GM23338 (cell line): Measurements from ENCODE around the gene GNAI2. TPM values are rescaled to one million over a fixed set of nuclear protein-coding genes. Genes with fewer than 3 reads are reported as not detected.

Experiments
- CREB1 ChIP-seq: fragments of 250-450 bp; sonication (Bioruptor Pico); IDR thresholded peaks from 2 replicates; pipeline ENCODE4 v1.5.0; 2020; ENCODE audit warnings: low read depth, mild to moderate bottlenecking, moderate library complexity
- EZH2 ChIP-seq: fragments of 200-600 bp; sonication (generic); IDR thresholded peaks from one replicate; pipeline ENCODE4 v1.8.0; 2017; ENCODE audit warnings: antibody characterized with exemption, mild to moderate bottlenecking, low read depth; ENCODE audit not compliant: unreplicated experiment
- EZH2phosphoT487 ChIP-seq: fragments of 200-600 bp; sonication (generic); IDR thresholded peaks from one replicate; pipeline ENCODE4 v1.8.1; 2018; ENCODE audit warnings: antibody characterized with exemption; ENCODE audit not compliant: unreplicated experiment
- JUNB ChIP-seq: IDR thresholded peaks from one replicate; pipeline ENCODE4 v1.6.1; 2016; ENCODE audit warnings: antibody characterized with exemption; ENCODE audit not compliant: unreplicated experiment
- POLR2AphosphoS5 ChIP-seq: IDR thresholded peaks from 2 replicates; pipeline ENCODE4 v1.6.1; 2016; ENCODE audit warnings: antibody characterized with exemption, low read depth
- STAT1 ChIP-seq: IDR thresholded peaks from one replicate; pipeline ENCODE4 v1.6.1; 2016; ENCODE audit warnings: antibody characterized with exemption; ENCODE audit not compliant: unreplicated experiment
- ZNF114 ChIP-seq: fragments of 250-450 bp; sonication (Bioruptor Pico); IDR thresholded peaks from 2 replicates; pipeline ENCODE4 v1.5.0; 2020; ENCODE audit warnings: mild to moderate bottlenecking, moderate library complexity
- ZNF331 ChIP-seq: fragments of 250-450 bp; sonication (Bioruptor Pico); IDR thresholded peaks from 2 replicates; pipeline ENCODE4 v1.5.0; 2020; ENCODE audit warnings: low read depth, mild to moderate bottlenecking, moderate library complexity
- polyA plus RNA-seq: library from polyadenylated mRNA; unstranded; fragments of >200 nt; fragmentation: Nextera tagmentation; extraction: Ambion mirVana; gene quantifications from 2 replicates; pipeline ENCODE4 v1.2.1, GENCODE V29; 2016
- total RNA-seq: library from RNA; depleted of rRNA; stranded (reverse); fragments of >200 nt; shearing (Covaris generic); gene quantifications from 2 replicates; pipeline ENCODE4 v1.2.3, GENCODE V29; 2014
- TF ChIP-seq, protein P1 (sequence below): fragments of 250-450 bp; sonication (Bioruptor Pico); IDR thresholded peaks from 2 replicates; pipeline ENCODE4 v1.5.0; 2020; ENCODE audit warnings: mild to moderate bottlenecking, moderate library complexity
- TF ChIP-seq, protein P2 (sequence below), 2 experiments: fragments of 200-600 bp in 1 of 2; sonication (generic) in 1 of 2; conservative IDR thresholded peaks; 2 replicates each; pipeline versions ENCODE4 v1.5.1 to v1.6.1; 2016 to 2017; ENCODE audit warnings: antibody characterized with exemption in 2 of 2, low read depth in 2 of 2, mild to moderate bottlenecking in 2 of 2, moderate library complexity in 1 of 2

GNAI2 gene
- total and polyA plus RNA-seq, 2 experiments from 2014 or later = 138 to 153 TPM

DNA sequence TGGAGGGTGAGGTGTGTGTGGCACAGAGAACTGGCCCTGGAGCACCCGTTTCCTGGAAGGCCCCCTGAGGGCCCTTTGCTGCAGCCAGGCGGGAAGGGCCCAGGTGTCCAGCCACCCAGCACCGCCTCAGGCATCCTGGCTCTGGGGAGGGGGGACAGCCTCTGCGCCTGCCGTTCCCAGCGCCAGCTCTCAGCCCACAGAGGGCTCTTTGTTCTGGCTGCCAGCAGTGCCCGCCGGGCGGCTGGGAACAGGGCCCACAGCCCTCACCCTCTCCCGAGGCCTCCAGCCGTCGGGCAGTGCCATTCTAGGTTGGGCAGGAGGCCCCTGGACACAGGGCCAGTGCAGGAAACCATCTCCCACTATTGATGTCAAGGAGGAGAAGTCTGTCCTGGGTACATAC is 22.6 kb upstream of the GNAI2 start (continued):
- TF ChIP-seq, protein P1, sequence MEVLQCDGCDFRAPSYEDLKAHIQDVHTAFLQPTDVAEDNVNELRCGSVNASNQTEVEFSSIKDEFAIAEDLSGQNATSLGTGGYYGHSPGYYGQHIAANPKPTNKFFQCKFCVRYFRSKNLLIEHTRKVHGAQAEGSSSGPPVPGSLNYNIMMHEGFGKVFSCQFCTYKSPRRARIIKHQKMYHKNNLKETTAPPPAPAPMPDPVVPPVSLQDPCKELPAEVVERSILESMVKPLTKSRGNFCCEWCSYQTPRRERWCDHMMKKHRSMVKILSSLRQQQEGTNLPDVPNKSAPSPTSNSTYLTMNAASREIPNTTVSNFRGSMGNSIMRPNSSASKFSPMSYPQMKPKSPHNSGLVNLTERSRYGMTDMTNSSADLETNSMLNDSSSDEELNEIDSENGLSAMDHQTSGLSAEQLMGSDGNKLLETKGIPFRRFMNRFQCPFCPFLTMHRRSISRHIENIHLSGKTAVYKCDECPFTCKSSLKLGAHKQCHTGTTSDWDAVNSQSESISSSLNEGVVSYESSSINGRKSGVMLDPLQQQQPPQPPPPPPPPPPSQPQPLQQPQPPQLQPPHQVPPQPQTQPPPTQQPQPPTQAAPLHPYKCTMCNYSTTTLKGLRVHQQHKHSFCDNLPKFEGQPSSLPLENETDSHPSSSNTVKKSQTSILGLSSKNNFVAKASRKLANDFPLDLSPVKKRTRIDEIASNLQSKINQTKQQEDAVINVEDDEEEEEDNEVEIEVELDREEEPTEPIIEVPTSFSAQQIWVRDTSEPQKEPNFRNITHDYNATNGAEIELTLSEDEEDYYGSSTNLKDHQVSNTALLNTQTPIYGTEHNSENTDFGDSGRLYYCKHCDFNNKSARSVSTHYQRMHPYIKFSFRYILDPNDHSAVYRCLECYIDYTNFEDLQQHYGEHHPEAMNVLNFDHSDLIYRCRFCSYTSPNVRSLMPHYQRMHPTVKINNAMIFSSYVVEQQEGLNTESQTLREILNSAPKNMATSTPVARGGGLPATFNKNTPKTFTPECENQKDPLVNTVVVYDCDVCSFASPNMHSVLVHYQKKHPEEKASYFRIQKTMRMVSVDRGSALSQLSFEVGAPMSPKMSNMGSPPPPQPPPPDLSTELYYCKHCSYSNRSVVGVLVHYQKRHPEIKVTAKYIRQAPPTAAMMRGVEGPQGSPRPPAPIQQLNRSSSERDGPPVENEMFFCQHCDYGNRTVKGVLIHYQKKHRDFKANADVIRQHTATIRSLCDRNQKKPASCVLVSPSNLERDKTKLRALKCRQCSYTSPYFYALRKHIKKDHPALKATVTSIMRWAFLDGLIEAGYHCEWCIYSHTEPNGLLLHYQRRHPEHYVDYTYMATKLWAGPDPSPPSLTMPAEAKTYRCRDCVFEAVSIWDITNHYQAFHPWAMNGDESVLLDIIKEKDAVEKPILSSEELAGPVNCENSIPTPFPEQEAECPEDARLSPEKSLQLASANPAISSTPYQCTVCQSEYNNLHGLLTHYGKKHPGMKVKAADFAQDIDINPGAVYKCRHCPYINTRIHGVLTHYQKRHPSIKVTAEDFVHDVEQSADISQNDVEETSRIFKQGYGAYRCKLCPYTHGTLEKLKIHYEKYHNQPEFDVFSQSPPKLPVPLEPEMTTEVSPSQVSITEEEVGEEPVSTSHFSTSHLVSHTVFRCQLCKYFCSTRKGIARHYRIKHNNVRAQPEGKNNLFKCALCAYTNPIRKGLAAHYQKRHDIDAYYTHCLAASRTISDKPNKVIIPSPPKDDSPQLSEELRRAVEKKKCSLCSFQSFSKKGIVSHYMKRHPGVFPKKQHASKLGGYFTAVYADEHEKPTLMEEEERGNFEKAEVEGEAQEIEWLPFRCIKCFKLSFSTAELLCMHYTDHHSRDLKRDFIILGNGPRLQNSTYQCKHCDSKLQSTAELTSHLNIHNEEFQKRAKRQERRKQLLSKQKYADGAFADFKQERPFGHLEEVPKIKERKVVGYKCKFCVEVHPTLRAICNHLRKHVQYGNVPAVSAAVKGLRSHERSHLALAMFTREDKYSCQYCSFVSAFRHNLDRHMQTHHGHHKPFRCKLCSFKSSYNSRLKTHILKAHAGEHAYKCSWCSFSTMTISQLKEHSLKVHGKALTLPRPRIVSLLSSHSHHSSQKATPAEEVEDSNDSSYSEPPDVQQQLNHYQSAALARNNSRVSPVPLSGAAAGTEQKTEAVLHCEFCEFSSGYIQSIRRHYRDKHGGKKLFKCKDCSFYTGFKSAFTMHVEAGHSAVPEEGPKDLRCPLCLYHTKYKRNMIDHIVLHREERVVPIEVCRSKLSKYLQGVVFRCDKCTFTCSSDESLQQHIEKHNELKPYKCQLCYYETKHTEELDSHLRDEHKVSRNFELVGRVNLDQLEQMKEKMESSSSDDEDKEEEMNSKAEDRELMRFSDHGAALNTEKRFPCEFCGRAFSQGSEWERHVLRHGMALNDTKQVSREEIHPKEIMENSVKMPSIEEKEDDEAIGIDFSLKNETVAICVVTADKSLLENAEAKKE (CRISPR knock-in tag) = no peak
- TF ChIP-seq, protein P2, sequence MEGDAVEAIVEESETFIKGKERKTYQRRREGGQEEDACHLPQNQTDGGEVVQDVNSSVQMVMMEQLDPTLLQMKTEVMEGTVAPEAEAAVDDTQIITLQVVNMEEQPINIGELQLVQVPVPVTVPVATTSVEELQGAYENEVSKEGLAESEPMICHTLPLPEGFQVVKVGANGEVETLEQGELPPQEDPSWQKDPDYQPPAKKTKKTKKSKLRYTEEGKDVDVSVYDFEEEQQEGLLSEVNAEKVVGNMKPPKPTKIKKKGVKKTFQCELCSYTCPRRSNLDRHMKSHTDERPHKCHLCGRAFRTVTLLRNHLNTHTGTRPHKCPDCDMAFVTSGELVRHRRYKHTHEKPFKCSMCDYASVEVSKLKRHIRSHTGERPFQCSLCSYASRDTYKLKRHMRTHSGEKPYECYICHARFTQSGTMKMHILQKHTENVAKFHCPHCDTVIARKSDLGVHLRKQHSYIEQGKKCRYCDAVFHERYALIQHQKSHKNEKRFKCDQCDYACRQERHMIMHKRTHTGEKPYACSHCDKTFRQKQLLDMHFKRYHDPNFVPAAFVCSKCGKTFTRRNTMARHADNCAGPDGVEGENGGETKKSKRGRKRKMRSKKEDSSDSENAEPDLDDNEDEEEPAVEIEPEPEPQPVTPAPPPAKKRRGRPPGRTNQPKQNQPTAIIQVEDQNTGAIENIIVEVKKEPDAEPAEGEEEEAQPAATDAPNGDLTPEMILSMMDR (conservative IDR thresholded peaks at IDR 0.05; ENCODE audit: low read depth in 2 of 2) = no peak
- no peak for TF ChIP-seq POLR2AphosphoS5
- no peak for TF ChIP-seq ZNF331 (CRISPR knock-in tag)
- no peak for TF ChIP-seq EZH2
- no peak for TF ChIP-seq STAT1
- TF ChIP-seq ZNF114 (CRISPR knock-in tag) = no peak
- TF ChIP-seq EZH2phosphoT487 = no peak
- TF ChIP-seq CREB1 = no peak
- TF ChIP-seq JUNB = no peak
